Neural progenitor cell (in vitro differentiated cells): ENCODE data around the gene MAMLD1. TPM values are rescaled to one million over a fixed set of nuclear protein-coding genes. Genes with fewer than 3 reads are reported as not detected.

Source experiments
- DNase-seq: peaks from one replicate; pipeline ENCODE4 v3.0.0-alpha.2; 2016; ENCODE audit warnings: low spot score
- H2AFZ ChIP-seq: fragments of 200-600 bp; sonication (generic); replicated peaks from 2 replicates; pipeline ENCODE4 v1.6.1; 2016; ENCODE audit warnings: antibody characterized with exemption
- H3F3A ChIP-seq: fragments of 200-600 bp; sonication (generic); 2 replicates; pipeline ENCODE4 v1.6.1; 2016; ENCODE audit warnings: antibody characterized with exemption, low read depth
- H3K27ac ChIP-seq: fragments of 200-600 bp; sonication (generic); 2 replicates; pipeline ENCODE4 v1.5.1; 2016; ENCODE audit warnings: mild to moderate bottlenecking
- H3K27me3 ChIP-seq: fragments of 200-600 bp; sonication (generic); 2 replicates; pipeline ENCODE4 v1.6.1; 2016; ENCODE audit warnings: mild to moderate bottlenecking, moderate library complexity
- H3K36me3 ChIP-seq: fragments of 200-600 bp; sonication (generic); 2 replicates; pipeline ENCODE4 v1.5.1; 2016
- H3K4me1 ChIP-seq: fragments of 200-600 bp; sonication (generic); 2 replicates; pipeline ENCODE4 v1.6.1; 2016; ENCODE audit warnings: mixed run types
- H3K4me2 ChIP-seq: fragments of 200-600 bp; sonication (generic); 2 replicates; pipeline ENCODE4 v1.6.1; 2016
- H3K4me3 ChIP-seq: fragments of 200-600 bp; sonication (generic); 2 replicates; pipeline ENCODE4 v1.5.1; 2016
- H3K79me2 ChIP-seq: fragments of 200-600 bp; sonication (generic); 2 replicates; pipeline ENCODE4 v1.6.1; 2016; ENCODE audit warnings: low read depth
- H3K9ac ChIP-seq: fragments of 200-600 bp; sonication (generic); 2 replicates; pipeline ENCODE4 v1.6.1; 2016
- H3K9me3 ChIP-seq: fragments of 200-600 bp; sonication (generic); 2 replicates; pipeline ENCODE4 v1.5.1; 2016; ENCODE audit warnings: low read depth
- H4K20me1 ChIP-seq: fragments of 200-600 bp; sonication (generic); 2 replicates; pipeline ENCODE4 v1.6.1; 2016; ENCODE audit warnings: low read depth
- H3K27ac Mint-ChIP-seq: 3 replicates; pipeline ENCODE4 v1.8.0; 2021; ENCODE audit warnings: mixed read lengths
- H3K27me3 Mint-ChIP-seq: 2 replicates; pipeline ENCODE4 v1.8.0; 2022; ENCODE audit warnings: low read depth, mild to moderate bottlenecking, inconsistent platforms, moderate library complexity, mixed read lengths; ENCODE audit not compliant: insufficient read depth
- H3K36me3 Mint-ChIP-seq: 3 replicates; pipeline ENCODE4 v1.8.0; 2021; ENCODE audit warnings: mixed read lengths
- H3K4me1 Mint-ChIP-seq: 3 replicates; pipeline ENCODE4 v1.8.0; 2021; ENCODE audit warnings: mixed read lengths
- H3K4me3 Mint-ChIP-seq: 3 replicates; pipeline ENCODE4 v1.8.0; 2021; ENCODE audit warnings: mild to moderate bottlenecking, moderate library complexity, mixed read lengths
- H3K9me3 Mint-ChIP-seq: 3 replicates; pipeline ENCODE4 v1.8.0; 2020; ENCODE audit warnings: mixed read lengths
- CTCF ChIP-seq: fragments of 200-600 bp; sonication (generic); IDR thresholded peaks from 2 replicates; pipeline ENCODE4 v1.5.1; 2017; ENCODE audit warnings: antibody characterized with exemption, mild to moderate bottlenecking
- EZH2 ChIP-seq: fragments of 200-600 bp; sonication (generic); IDR thresholded peaks from 2 replicates; pipeline ENCODE4 v1.6.1; 2017; ENCODE audit warnings: antibody characterized with exemption, mild to moderate bottlenecking, moderate library complexity
- EZH2phosphoT487 ChIP-seq: fragments of 200-600 bp; sonication (generic); IDR thresholded peaks from 2 replicates; pipeline ENCODE4 v1.6.1; 2017; ENCODE audit warnings: antibody characterized with exemption
- total RNA-seq: library from RNA; depleted of rRNA; stranded (reverse); fragments of >200 nt; gene quantifications from 2 replicates; pipeline ENCODE4 v1.2.3, GENCODE V29; 2015; ENCODE audit warnings: low replicate concordance

Gene MAMLD1
- total RNA-seq, 1 donor from 2014 or later = not detected

GRCh38 chrX:150509703-150510102, 146.6 kb downstream of the MAMLD1 start:
- no peaks in the 10 kb centered on the region for H3K79me2 ChIP-seq
- no peak overlapping the region for H3K4me3 ChIP-seq
- no peak overlapping the region for H3K9ac ChIP-seq
- peaks cover 37% of the 10 kb centered on the region for H3K4me1 Mint-ChIP-seq
- no peak overlapping the region for H3K27ac ChIP-seq
- no peaks in the 10 kb centered on the region for H3K9me3 ChIP-seq
- H3K4me1 ChIP-seq = peaks cover 16% of the 10 kb centered on the region
- no peak for TF ChIP-seq CTCF
- TF ChIP-seq EZH2 = no peak
- TF ChIP-seq EZH2phosphoT487 = no peak
- no peaks in the 10 kb centered on the region for H4K20me1 ChIP-seq
- H3K27me3 ChIP-seq = peaks cover 4% of the 10 kb centered on the region
- H3F3A ChIP-seq = peaks cover 12% of the 10 kb centered on the region
- no peak for DNase-seq
- no peaks in the 10 kb centered on the region for H3K36me3 ChIP-seq
- H2AFZ ChIP-seq = no peak overlapping the region
- H3K4me2 ChIP-seq = no peak overlapping the region
- H3K9me3 Mint-ChIP-seq = peaks cover 7% of the 10 kb centered on the region
- peaks cover 2% of the 10 kb centered on the region for H3K27me3 Mint-ChIP-seq
- H3K36me3 Mint-ChIP-seq = no peaks in the 10 kb centered on the region
- no peak overlapping the region for H3K4me3 Mint-ChIP-seq
- no peak overlapping the region for H3K27ac Mint-ChIP-seq

DNA sequence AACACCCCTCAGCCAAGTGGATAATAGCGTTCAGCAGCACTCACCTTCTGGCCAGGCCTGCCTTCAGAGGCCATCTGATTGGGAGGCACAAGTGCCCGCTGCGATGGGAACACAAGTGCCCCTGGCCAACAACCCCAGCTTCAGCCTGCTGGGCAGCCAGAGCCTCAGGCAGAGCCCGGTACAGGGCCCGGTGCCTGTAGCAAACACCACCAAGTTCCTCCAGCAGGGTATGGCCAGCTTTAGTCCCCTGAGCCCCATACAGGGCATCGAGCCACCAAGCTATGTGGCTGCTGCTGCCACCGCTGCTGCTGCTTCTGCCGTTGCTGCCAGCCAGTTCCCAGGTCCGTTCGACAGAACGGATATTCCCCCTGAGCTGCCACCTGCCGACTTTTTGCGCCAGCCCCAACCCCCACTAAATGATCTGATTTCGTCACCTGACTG, 149.4 kb downstream of the MAMLD1 start:
- H3F3A ChIP-seq = no peaks in the 10 kb centered on the region
- H3K4me2 ChIP-seq = no peak overlapping the region
- Mint-ChIP-seq H3K27ac (no peak overlapping the region), H3K27me3 (peaks cover 6% of the 10 kb centered on the region), H3K36me3 (no peaks in the 10 kb centered on the region), H3K4me1 (peaks cover 19% of the 10 kb centered on the region), H3K4me3 (no peak overlapping the region), H3K9me3 (peaks cover 16% of the 10 kb centered on the region)
- no peaks in the 10 kb centered on the region for H3K36me3 ChIP-seq
- no peak overlapping the region for H3K27ac ChIP-seq
- peaks cover 4% of the 10 kb centered on the region for H3K4me1 ChIP-seq
- no peaks in the 10 kb centered on the region for H3K79me2 ChIP-seq
- H3K9me3 ChIP-seq = no peaks in the 10 kb centered on the region
- H2AFZ ChIP-seq = no peak overlapping the region
- DNase-seq = no peak
- H3K9ac ChIP-seq = no peak overlapping the region
- peaks cover 4% of the 10 kb centered on the region for H3K27me3 ChIP-seq
- TF ChIP-seq CTCF (no peak), EZH2 (no peak), EZH2phosphoT487 (no peak)
- no peak overlapping the region for H3K4me3 ChIP-seq
- H4K20me1 ChIP-seq = no peaks in the 10 kb centered on the region

GRCh38 chrX:150513544-150513943, 150.4 kb downstream of the MAMLD1 start:
- Mint-ChIP-seq H3K9me3 (peaks cover 16% of the 10 kb centered on the region), H3K27ac (no peak overlapping the region)

More at GRCh38 chrX:150513544-150513943, 150.4 kb downstream of the MAMLD1 start:
- Histone ChIP-seq H3K27me3 (no peaks in the 10 kb centered on the region), H3K4me1 (no peaks in the 10 kb centered on the region), H3K4me2 (peak overlapping the region; percentile 18), H3K79me2 (no peaks in the 10 kb centered on the region), H3F3A (no peaks in the 10 kb centered on the region), H3K27ac (no peak overlapping the region), H2AFZ (no peak overlapping the region), H3K9me3 (no peaks in the 10 kb centered on the region), H3K4me3 (no peak overlapping the region), H3K9ac (no peak overlapping the region), H4K20me1 (no peaks in the 10 kb centered on the region), H3K36me3 (no peaks in the 10 kb centered on the region)
- H3K27me3 Mint-ChIP-seq = peaks cover 6% of the 10 kb centered on the region
- TF ChIP-seq EZH2 = no peak
- TF ChIP-seq CTCF = peak; percentile 6
- no peak for TF ChIP-seq EZH2phosphoT487
- H3K4me1 Mint-ChIP-seq = peaks cover 21% of the 10 kb centered on the region
- no peak overlapping the region for H3K4me3 Mint-ChIP-seq
- DNase-seq = peak; percentile 28
- no peaks in the 10 kb centered on the region for H3K36me3 Mint-ChIP-seq
